Stimulated activated CD4-positive, alpha-beta T cell treated with anti-CD3 and anti-CD28 coated beads, Interleukin-12 subunit alpha, Interleukin-12 subunit beta, amount 100 ng/mL, for 24 hours (primary cell): ENCODE data around the gene ATG9B.
A peak's percentile ranks its signal among the peaks of the same experiment; 100 is the strongest.

ENCODE experiments used
- DNase-seq, 2 experiments: peaks; one replicate each; pipeline ENCODE4 v3.0.0-alpha.2; 2020; ENCODE audit warnings: low read depth in 2 of 2

The ATG9B gene

DNA sequence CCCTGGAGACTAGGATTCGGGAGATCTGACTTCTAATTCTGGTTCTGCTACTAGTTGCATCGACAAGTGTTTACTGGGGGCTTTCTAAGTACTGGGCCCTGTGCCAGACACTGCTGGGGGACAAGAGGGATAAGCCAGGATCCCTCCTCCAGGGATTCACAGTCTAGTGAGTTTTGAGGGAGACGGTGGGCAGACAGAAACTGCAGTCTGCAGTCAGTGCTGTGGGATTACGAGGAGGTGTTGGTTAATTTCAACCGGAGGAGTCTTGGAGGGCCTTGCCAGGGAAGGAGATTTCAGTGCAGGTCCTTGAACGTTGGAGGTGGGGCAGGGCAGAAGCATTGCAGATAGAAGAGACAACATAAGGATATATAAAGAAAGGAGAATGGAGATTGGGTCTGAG lies 42.6 kb downstream of the ATG9B start:
- DNase-seq = no peak

DNA sequence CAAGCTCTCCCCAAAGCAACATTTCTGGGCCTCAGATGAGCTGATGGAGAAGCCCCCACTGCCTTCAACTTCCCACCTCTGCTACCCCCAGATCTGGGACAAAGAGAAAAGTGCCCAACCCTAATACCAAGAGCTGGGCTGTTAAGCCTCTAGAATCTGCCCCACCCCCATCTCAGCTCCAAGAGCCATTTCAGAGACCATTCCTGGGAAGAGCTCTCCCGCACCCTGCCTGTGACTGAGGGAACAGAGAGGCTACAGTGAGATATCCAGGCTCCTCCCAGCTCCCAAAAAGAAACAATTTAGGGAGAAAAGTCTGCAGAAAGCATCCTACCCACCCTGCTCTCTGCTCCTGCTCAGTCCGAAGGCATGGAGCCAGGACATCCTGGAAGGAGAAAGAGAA lies 43.6 kb downstream of the ATG9B start:
- no peak for DNase-seq

DNA sequence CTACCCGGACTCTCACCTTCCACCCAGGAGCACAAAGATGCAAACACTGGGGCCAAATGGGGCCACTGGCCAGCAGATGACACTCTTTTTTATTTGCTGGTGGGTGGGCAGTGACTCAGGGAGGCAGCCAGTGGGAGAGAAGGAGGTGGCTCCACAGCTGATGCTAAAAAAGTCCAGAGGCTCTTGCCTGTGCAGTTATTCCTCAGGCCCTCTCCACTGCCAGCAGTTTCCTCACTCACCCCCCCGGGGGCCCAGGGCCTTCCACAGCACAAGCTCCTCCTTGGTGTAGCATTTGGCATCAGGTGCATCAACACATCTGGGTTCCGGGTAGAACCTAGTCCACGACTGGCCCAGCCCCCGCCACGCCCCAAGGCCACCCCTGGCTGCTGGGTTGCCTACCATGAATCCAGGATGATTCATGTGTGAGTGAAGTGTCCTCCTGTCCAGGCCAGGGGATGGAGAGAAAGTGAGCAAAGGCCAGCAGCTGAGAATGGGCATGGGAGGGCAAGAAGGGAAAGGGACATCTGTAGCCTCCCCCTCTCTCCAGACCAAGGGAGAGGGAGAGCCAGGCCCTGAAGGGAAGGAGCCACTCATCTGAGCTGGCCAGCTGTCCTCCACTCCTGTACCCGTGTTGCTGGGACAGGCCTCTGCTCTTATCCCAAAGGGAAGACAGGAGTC lies 44.4 kb downstream of the ATG9B start:
- DNase-seq = no peak

DNA sequence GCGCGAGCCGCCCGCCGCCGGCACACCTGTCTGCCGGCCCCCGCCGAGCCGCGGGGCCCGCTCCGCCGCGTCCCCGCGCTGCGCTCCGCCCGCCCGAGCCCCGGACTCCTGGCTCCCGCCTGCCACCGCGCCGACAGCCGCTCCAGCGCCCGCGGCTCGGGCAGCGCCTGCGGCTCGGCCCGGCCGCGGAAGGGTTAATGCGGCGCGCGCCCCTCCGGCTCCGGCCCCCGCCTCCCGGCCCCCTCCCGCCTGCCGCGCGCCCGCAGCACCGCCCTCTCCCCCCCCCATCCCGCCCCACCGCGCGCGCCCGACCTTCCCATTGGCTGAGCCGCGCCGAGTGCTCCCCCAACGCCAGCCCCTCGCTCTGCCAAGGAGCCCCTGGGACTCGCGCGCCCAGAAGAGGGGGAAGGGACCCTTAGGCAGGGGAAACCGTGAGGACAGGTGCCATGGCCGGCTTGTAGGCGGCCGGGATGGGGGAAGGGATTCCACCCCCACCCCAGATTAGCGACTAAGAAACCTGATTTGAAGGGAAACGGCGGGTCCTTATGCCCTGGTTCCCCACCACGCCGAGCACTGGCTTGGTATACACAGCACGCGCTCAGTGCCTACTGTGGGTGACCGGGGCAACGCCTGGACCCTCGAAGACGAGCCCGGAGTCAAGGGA lies 46.0 kb downstream of the ATG9B start, which contains the start of gene KCNH2:
Gene KCNH2, minus strand, starts transcription at position 196 of the 664 bp plus-strand sequence. CDS start 408 bp downstream, outside the sequence.
- no peak for DNase-seq

DNA sequence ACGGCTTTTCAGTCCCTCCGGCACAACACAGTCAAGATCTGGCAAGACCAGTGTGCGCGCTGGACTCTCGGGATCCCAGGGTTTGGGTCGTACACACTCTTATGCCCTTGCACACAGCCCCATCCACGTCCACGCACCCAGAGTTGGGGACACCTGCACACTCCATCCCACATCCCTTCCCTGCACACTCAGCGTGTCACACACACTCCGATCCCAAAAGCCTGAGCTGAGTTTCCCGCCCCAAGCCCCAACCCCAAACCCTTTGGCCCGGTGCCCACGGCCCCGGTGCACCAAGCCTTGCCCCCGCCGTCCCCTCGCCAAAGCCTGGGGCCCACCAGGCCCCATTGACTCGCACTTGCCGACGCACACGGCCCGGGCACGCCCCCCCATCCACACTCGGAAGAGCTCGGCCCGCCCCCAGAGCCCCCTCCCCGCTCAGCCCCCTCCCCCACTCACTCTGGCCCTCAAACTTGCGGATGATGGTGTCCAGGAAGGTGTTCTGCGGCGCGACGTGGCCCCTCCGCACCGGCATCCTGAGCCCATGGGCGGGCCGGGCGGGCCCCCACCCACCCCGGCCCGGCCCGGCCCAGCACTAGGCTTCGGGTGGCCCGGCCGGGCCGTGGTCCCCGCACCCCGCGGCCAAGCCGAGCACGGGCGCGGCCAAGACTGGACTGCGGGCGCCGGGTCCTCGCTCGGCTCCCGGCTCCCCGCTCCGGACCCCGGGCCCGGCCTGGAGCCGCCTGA lies 46.7 kb downstream of the ATG9B start:
- DNase-seq = no peak

DNA sequence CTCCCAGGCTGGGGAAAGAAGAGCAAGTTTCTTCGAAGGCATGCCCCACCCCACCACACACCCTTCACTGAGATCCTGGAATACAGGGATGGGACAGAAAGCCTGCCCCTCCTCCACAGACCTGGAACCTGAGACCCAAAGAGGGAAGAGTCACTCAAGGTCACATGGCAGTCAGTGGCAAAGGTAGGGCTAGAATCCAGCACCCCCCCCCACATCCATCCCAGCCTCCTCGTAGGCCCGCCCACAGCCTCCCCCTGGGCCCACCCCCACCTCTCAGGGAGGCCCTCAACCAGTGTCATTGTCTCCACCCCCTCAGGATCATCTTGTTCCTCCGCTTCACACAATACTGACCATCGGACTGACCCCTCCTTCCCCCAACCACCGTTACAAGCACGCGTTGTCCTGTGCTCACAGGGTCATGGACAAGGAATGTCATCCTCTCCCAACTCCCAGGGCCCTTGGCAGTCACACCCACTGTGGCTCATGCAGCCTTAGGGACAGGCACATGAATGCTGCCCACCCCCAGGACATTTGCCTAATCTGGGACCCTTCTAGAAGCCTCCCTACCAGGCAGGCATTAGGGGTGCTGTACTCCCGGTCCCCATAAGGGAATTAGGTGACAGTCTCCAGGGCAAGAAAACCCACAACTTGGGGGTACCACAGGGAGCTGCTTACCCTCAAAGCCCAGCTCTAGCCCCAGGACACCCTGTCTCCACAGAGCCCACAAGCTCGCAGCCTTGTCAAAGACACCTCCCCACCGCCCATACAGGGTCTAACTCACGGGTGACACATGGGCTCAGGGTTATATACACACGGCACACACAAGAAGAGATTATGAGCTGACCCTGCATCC lies 47.5 kb downstream of the ATG9B start:
- no peak for DNase-seq

DNA sequence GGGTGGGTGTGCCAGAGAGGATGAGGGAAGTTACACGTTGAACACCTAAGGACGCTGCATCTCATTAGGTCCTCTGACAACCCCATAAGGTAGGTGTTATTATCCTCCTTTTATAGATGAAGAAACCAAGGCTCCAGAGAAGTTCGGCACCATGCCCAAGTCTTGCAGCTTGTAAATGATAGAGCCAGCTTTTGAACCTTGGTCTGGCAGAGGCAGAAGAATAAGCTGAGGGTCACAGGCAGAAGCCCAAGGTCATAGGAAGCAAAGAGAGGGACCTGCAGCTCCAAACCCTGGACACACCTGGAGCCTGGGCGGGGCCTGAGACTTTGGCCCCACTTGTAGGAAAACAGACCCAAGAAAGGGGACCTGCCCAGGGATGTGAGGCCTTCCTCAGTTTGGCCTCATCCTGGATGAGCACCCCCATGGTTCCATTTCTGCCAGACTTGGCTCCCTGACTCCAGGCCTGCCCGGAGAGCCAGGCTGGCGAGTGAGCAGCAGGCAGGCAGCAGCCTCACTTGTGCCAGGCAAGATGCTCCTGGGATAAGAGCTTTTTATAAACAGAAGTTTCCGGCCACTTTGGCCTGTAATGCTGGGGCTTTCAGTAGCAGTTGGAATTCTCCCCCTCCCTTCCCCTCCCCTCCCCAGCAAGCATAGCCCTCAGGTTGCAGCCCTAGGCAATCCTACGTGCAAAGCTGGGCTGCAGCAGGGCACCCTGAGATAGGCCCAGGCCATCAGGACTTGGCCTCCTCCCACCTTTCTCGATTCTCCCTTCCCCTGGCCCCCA lies 48.6 kb downstream of the ATG9B start:
- no peak for DNase-seq

DNA sequence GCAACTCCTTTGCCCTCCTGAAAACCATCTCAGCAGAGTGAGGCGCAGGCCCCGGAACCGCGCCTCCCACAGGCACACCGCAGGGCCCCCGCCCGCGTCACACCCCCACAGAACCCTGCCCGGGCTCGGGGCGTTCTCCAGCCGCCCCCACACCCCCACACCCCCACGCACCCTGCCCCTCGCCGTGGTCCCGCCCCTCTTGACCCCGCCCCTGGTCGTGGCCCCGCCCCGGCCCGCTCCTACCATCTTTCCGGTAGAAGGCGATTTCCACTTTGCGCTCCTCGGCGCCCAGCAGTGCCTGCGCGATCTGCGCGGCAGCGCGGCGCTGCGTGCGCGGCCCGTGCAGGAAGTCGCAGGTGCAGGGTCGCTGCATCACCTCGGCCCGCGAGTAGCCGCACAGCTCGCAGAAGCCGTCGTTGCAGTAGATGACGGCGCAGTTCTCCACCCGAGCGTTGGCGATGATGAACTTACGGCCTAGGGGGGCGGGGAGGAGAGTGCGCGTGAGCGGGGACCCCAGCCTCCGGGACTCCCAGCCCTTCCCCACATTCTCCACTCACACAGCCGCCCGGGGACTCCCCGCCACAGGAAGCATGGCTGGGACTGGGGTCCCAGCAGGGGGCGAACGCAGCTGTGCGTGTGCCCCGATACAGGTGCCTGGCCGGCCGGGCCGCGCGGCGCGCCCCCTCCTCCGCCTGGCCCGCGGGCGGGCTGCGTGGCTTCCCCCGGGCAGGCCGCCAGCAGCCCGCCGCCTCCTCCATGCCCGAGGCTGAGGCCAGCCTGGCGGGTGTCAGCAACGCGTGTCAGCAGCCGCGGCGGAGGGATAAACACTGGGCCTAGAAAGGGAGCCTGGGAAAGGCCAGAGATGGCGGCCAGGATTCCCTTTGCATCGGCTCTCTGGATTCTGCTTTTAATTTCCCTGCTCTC lies 49.6 kb downstream of the ATG9B start:
- peak; percentile 60 to 71 for DNase-seq

DNA sequence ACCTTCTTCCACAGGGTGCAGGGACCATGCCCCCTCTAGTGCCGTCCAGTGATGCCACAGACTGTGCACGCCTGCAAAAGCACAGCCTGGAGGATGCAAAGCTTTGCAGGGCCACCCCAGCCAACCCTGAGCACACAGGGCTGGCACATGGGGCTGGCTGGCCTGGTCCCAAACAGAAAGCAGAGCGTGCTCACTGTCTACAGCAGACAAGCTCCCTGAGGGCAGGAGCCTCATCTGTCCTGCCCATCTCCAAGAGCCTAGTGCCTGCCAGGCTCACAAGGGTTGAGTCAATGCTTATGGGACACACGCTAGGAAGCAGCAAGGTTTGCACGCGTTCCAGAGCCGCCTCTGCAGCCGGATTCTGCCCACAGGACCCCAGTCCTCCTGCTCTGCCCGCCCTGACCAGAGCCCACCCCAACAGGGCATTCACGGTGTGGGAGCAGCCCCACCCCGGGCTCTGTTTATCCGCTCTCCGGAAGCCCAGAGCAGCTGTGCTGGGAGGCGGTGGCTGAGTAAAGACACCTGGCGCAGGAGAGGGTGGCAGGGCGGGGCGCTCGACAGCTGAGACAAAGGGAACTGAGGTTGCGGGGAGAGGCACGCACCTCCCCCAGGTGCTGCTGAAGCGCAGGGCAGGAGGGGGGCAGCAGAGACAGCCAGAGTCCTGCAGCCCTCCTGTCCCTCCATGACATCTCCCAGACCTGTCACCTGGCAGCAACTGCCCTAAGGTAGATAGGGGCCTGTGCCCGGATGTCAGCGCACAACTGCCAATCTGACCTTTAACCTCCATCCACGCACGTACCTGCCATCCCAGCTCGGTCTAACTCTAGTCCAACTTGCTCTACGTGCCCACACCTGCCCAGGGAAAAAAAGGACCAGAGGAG lies 50.5 kb downstream of the ATG9B start:
- DNase-seq = no peak

DNA sequence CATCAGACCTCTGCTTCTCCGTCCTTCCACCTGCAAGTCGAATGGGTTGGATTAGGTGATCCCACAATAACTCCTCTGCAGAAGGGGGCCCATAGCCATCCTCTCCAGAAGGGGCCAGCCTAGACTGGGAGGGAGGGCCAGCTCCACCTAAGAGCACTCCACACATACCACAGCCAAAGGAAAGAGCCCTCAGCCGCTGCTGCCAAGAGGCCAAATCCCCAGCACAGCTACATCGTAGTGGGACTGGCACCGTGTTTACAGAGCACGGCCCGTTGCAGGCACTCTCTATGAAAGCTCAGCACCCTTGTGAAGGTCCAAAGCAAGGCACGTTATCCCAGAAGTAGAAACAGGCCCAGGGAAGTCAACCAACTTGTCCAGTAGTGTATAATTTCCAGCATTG lies 51.6 kb downstream of the ATG9B start:
- DNase-seq = no peak

DNA sequence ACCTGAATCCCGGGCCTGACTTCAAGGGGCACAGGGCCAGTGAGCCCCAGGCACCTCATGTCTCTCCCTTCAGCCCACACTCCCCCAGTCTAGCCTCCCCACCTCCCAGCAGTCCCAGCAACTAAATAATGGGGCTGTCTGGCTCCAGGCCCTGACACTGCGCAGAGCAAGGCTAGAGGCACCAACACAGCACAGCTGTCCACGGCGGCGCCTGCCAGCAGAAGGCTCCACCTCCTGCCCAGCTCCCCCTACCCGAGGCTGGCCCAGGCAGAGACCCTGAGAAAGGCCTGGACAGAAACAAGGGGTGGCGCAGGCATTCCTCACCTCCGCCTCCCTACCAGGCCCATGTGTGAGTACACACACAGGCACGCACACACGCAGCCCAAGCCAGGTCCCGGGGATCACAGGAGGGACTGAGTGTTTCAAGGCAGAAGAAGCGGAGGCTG lies 52.2 kb downstream of the ATG9B start:
- DNase-seq = no peak

DNA sequence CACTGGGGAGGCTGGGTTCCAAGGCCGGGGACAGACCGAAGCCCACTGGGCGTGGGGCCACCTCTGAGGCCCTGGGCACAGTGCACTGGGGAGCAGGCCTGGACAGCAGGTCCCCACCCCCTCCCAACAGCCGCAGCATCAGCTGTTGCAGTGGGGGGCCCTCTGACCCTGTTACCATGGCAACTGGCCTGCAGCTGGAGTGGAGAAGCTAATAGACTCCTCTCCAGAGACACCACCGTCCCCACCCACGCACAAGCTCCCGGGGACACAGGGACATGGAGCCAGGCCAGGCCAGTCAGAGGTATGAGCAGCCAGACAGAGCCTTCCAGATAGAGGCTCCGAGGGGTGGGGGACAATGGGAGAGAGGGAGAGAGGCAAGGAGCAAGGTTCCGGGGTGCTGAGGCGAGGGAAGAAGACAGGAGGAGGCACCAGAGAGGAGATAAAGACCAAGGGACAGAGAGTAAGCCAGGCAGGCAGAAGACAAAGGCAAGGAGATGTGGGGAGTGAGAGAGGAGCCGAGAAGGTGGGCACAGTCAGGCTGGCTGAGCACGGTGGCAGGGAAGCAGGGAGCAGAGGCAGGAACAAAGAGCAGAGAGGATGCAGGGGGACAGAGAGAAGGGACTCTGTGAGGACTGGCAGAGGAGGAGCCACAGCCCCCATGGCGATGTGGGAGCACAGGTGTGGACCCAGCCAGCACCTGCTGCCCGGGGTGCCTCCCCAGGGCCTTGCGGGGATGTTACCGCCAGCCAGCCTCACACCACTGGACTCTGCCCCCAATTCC lies 52.9 kb downstream of the ATG9B start:
- DNase-seq = no peak

DNA sequence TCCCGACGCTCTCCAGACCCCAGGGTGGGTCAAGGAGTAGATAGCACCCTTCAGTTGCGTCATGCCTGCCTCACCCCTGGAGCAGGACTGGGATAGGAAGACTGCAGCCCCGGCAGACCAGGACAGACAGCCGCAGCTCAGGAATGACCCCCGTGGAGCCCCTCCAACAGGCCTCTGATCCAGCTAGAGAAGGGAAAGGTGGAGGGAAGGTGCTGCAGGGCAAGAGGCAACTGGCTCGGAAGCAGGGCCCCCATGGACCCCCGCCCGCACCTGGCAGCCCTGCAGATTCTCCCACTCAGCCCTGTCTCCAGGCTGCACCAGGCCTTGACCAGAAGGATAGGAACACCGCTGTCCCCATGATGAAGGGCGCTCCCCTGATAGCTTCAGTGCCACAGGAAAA lies 53.9 kb downstream of the ATG9B start:
- no peak for DNase-seq

DNA sequence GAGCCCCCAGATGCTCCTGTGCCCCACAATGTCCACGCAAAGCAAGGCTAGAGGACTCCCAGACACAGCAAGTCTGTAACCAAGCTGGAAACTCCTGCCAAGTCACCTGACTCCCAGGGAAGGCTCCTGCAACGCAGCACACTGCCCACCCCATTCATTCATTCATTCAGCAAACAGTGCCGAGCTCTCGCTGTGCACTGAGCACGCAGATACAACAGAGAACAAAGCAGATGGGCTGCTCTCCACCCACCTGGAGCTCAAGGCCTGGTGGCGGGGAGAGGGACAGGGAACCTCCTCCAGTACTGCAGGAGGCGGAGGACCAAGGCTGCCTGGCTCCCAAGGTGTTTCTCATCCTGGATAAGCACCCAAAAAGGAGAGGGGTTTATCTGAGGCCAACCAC lies 54.8 kb downstream of the ATG9B start:
- DNase-seq = no peak

DNA sequence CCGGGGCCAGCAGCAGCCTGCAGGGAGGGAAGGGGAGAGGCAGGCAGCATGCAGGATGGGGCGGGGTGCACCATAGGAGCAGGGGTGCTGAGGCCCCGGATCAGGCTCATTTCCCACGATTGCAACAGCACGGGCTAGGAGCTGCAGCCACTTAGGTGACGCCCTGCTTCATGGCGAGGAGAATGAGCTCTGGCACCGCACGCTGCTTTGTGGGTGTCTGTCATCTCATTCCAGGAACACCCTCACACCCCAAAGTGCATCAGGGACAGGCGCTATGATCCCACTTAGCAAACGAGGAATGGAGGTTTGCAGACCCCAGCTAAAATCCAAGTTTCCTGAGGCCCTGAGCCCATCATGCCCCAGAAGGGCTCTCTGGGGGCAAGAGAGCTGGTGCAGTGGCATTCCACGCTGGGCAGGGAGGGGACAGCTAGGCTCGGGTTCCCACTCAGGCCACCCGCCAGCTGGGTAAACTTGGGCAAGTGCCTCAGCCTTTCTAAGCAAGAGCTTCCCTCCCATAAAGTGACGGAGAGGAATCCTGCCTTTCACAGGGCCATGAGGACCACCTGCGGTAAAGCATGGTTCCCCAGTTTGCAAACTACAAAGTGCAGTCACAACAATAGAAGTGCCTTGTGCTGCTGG lies 55.4 kb downstream of the ATG9B start:
- no peak for DNase-seq

DNA sequence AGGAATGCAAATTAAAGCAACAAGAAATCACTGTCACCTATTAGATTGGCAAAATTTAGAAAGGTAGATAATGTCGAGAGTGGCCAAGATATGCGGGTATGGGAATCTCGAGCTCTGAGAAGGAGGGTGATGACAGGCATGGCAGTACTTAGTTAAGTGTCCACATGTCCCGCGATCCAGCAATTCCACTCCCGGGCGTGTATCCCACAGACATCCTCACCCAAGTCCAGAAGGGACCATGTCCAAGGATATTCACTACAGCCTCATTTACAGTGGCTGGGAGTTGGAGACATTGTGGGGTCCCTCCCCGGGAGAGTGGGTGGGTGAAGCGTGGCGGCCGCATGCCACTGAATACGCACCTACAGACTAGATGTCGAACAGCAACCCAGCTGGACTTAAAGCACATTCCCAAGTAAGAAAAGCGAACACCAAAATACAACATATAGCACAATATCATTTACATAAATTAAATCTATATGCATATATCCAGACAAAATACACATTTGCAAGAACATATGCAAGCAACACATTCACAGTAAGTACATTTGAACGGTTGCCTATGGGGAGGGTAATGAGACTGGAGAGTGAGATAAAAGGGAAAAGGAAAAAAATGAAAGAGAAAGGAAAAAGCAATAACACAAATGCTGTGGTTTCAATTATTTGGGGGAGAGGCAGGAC lies 56.1 kb downstream of the ATG9B start:
- no peak for DNase-seq

DNA sequence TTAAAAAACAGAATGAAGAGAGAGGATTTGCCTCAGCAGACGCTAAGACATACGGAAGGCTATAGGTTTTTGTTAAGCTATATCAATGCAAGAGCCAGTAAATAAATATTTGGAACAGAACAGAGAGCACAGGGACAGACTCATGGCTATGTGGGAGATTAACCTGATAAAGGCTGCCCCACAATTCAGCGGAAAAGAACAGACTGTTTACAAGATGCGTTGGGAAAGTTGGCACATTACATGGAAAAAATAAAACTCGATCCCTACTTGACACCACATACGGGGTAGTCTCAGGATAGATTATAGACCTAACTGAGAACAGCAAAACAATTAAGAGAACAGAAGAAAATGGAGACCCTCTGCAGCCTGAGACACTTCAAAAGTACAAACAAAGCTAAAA lies 56.9 kb downstream of the ATG9B start:
- DNase-seq = no peak
